Vagina (tissue), 2 donors: ENCODE results near the gene PRKAR1B.

Experiments
- CTCF ChIP-seq, 3 experiments: fragments of 450-650 bp in 2 of 3; fragments of 200-600 bp in 1 of 3; sonication (generic) in 1 of 3; IDR thresholded peaks; one replicate each; pipeline ENCODE4 v1.5.1; 2017 to 2019; ENCODE audit warnings: antibody characterized with exemption in 3 of 3, mild to moderate bottlenecking in 2 of 3, moderate library complexity in 2 of 3
- POLR2A ChIP-seq, 2 donors: fragments of 450-650 bp; IDR thresholded peaks; one replicate each; pipeline ENCODE4 v1.6.1; 2017; ENCODE audit warnings: antibody characterized with exemption in 2 of 2, mild to moderate bottlenecking in 2 of 2, moderate library complexity in 2 of 2
- POLR2AphosphoS5 ChIP-seq, 2 donors: sonication (generic); formaldehyde crosslinking; IDR thresholded peaks; one replicate each; pipeline ENCODE4 v1.9.0; 2017; ENCODE audit warnings: antibody characterized with exemption in 2 of 2, mild to moderate bottlenecking in 2 of 2, low read depth in 1 of 2; ENCODE audit not compliant: insufficient read depth in 1 of 2

GRCh38 chr7:630111-630511, 97.0 kb downstream of the PRKAR1B start:
- no peak for TF ChIP-seq CTCF (IDR thresholded peaks at IDR 0.05)
- TF ChIP-seq POLR2AphosphoS5 (IDR thresholded peaks at IDR 0.05; ENCODE audit: insufficient read depth in 1 of 2, low read depth in 1 of 2) = no peak
- no peak for TF ChIP-seq POLR2A (IDR thresholded peaks at IDR 0.05)
